Body of pancreas (tissue), 4 donors: ENCODE measurements around the gene RBFOX2. TPM values are rescaled to one million over a fixed set of nuclear protein-coding genes. Genes with fewer than 3 reads are reported as not detected.

Experiments used
- ATAC-seq: fragments of 150-250 bp; one replicate; pipeline ENCODE4 v1.9.1; 2016
- DNase-seq, 4 donors: peaks; one replicate each; pipeline ENCODE4 v3.0.0-alpha.2; 2019
- H3K27ac ChIP-seq, 4 donors: fragments of 200-600 bp; sonication (generic); 1 replicate in 3 of 4; 2 replicates in 1 of 4; pipeline versions ENCODE4 v1.5.1 to v1.6.1; 2016 to 2019; ENCODE audit warnings: mild to moderate bottlenecking in 1 of 4, mixed read lengths in 1 of 4, moderate library complexity in 1 of 4
- H3K27me3 ChIP-seq, 2 donors: fragments of 200-600 bp; sonication (generic); one replicate each; pipeline ENCODE4 v1.6.0; 2016; ENCODE audit warnings: mild to moderate bottlenecking in 1 of 2
- H3K36me3 ChIP-seq, 2 donors: fragments of 200-600 bp; sonication (generic); replicated peaks in 1 of 2; 2 replicates each; pipeline ENCODE4 v1.5.1; 2016; ENCODE audit warnings: low read depth in 2 of 2; ENCODE audit not compliant: insufficient read depth in 1 of 2
- H3K4me1 ChIP-seq: fragments of 200-600 bp; sonication (generic); one replicate; pipeline ENCODE4 v1.6.0; 2016
- H3K4me3 ChIP-seq, 2 donors: fragments of 200-600 bp; sonication (generic); 1 replicate in 1 of 2; 2 replicates in 1 of 2; pipeline ENCODE4 v1.5.1; 2016 to 2019
- H3K9me3 ChIP-seq, 3 donors: fragments of 200-600 bp; sonication (generic); 1 replicate in 2 of 3; 2 replicates in 1 of 3; pipeline ENCODE4 v1.5.1; 2016
- CTCF ChIP-seq, 7 experiments: fragments of 450-650 bp in 4 of 7; fragments of 200-600 bp in 3 of 7; sonication (generic) in 3 of 7; IDR thresholded peaks; one replicate each; pipeline ENCODE4 v1.5.1; 2016 to 2019; ENCODE audit warnings: antibody characterized with exemption in 7 of 7
- POLR2A ChIP-seq, 3 donors: fragments of 450-650 bp; IDR thresholded peaks; one replicate each; pipeline ENCODE4 v1.6.1; 2016; ENCODE audit warnings: antibody characterized with exemption in 3 of 3, mild to moderate bottlenecking in 2 of 3
- WGBS, 2 donors: methylation state at CpG; one replicate each; pipeline ENCODE4 v1.1.5; 2017; 5-methylcytosine and 5-hydroxymethylcytosine counted together
- intact Hi-C: fragments of 100-400 bp; cut with DNase I; formaldehyde crosslinking; loops from one replicate; pipeline ENCODE4 v1.15.1; 2023
- total RNA-seq, 2 donors: library from RNA; depleted of rRNA; stranded (reverse); fragments of >200 nt; gene quantifications; one replicate each; pipeline ENCODE4 v1.1.0, GENCODE V29; 2016

Gene RBFOX2
- total RNA-seq, 2 donors from 2014 or later = 28.7 to 31.1 TPM

- TF ChIP-seq CTCF (IDR thresholded peaks at IDR 0.05) = no peak
- no peak for TF ChIP-seq POLR2A (IDR thresholded peaks at IDR 0.05)
- H3K27me3 ChIP-seq = no peaks in the 10 kb centered on the region
- H3K36me3 ChIP-seq = no peaks in the 10 kb centered on the region
- peak overlapping the region in 2 of 4 donors; percentile 58 to 61 for H3K27ac ChIP-seq
- 85 to 89% methylated on average over 9 to 10 of the region's 10 CpGs for WGBS, 2 donors
- H3K9me3 ChIP-seq = no peaks in the 10 kb centered on the region
- peaks cover 30% of the 10 kb centered on the region for H3K4me1 ChIP-seq
- no peak overlapping the region for H3K4me3 ChIP-seq
- no peak for ATAC-seq
- no peak for DNase-seq
- intact Hi-C loops = no loop called here
Measured at GRCh38 chr22:35733036-35733435, 295.6 kb downstream of the RBFOX2 start.

- 93 to 95% methylated on average over 9 of the region's 9 CpGs for WGBS, 2 donors
- Histone ChIP-seq H3K27ac (no peak overlapping the region), H3K4me1 (peaks cover 30% of the 10 kb centered on the region), H3K9me3 (no peaks in the 10 kb centered on the region), H3K4me3 (no peak overlapping the region), H3K27me3 (no peaks in the 10 kb centered on the region), H3K36me3 (no peaks in the 10 kb centered on the region)
- ATAC-seq (no peak), DNase-seq (no peak)
- intact Hi-C loops = no loop called here
- TF ChIP-seq CTCF (IDR thresholded peaks at IDR 0.05) (no peak), POLR2A (IDR thresholded peaks at IDR 0.05) (no peak)
Measured at GRCh38 chr22:35732116-35732515, 296.5 kb downstream of the RBFOX2 start.

- DNase-seq = no peak
- ATAC-seq = no peak
- H3K9me3 ChIP-seq = no peaks in the 10 kb centered on the region
- peaks cover 30% of the 10 kb centered on the region for H3K4me1 ChIP-seq
- no peaks in the 10 kb centered on the region for H3K27me3 ChIP-seq
- intact Hi-C loops = no loop called here
- TF ChIP-seq POLR2A (IDR thresholded peaks at IDR 0.05) (no peak), CTCF (IDR thresholded peaks at IDR 0.05) (no peak)
- H3K27ac ChIP-seq = no peak overlapping the region
- no peak overlapping the region for H3K4me3 ChIP-seq
- WGBS, 2 donors = 73 to 92% methylated on average over 10 of the region's 10 CpGs
- H3K36me3 ChIP-seq = no peaks in the 10 kb centered on the region
Measured at GRCh38 chr22:35731321-35731720, 297.3 kb downstream of the RBFOX2 start.

- Histone ChIP-seq H3K4me3 (no peak overlapping the region), H3K27ac (peak overlapping the region in 1 of 4 donors; percentile 68), H3K36me3 (no peaks in the 10 kb centered on the region), H3K27me3 (no peaks in the 10 kb centered on the region), H3K9me3 (no peaks in the 10 kb centered on the region), H3K4me1 (peaks cover 26% of the 10 kb centered on the region)
- TF ChIP-seq CTCF (IDR thresholded peaks at IDR 0.05) (no peak), POLR2A (IDR thresholded peaks at IDR 0.05) (no peak)
- DNase-seq = no peak
- no peak for ATAC-seq
- intact Hi-C loops = no loop called here
- WGBS, 2 donors = 71 to 75% methylated on average over 2 of the region's 2 CpGs
Measured at GRCh38 chr22:35729309-35729698, 299.3 kb downstream of the RBFOX2 start.

GRCh38 chr22:35728639-35729308 lies 299.9 kb downstream of the RBFOX2 start:
- 56 to 66% methylated on average over 10 to 12 of the region's 12 CpGs for WGBS, 2 donors
- H3K36me3 ChIP-seq = no peaks in the 10 kb centered on the region
- TF ChIP-seq POLR2A (IDR thresholded peaks at IDR 0.05) (no peak), CTCF (IDR thresholded peaks at IDR 0.05) (peak in 2 of 7 experiments; percentile 3 to 4)
- H3K27me3 ChIP-seq = no peaks in the 10 kb centered on the region
- intact Hi-C loops = no loop called here
- peaks cover 20% of the 10 kb centered on the region for H3K4me1 ChIP-seq
- DNase-seq = peak; percentile 59 to 76 (median 75)
- peak overlapping the region in 2 of 4 donors; percentile 26 to 68 for H3K27ac ChIP-seq
- no peak overlapping the region for H3K4me3 ChIP-seq
- H3K9me3 ChIP-seq = no peaks in the 10 kb centered on the region
- ATAC-seq = peak; percentile 69
